RPMI8226 (cell line): ENCODE data around the gene PPP1CC.
"Not testable (repeated sequence)": the region's sequence is repeated elsewhere in the genome, so short reads cannot be mapped to it uniquely, and the experiment has no call there.

Source experiments
- DNase-seq: peaks from one replicate; pipeline ENCODE4 v3.0.0-alpha.2; 2015

Gene PPP1CC

DNA sequence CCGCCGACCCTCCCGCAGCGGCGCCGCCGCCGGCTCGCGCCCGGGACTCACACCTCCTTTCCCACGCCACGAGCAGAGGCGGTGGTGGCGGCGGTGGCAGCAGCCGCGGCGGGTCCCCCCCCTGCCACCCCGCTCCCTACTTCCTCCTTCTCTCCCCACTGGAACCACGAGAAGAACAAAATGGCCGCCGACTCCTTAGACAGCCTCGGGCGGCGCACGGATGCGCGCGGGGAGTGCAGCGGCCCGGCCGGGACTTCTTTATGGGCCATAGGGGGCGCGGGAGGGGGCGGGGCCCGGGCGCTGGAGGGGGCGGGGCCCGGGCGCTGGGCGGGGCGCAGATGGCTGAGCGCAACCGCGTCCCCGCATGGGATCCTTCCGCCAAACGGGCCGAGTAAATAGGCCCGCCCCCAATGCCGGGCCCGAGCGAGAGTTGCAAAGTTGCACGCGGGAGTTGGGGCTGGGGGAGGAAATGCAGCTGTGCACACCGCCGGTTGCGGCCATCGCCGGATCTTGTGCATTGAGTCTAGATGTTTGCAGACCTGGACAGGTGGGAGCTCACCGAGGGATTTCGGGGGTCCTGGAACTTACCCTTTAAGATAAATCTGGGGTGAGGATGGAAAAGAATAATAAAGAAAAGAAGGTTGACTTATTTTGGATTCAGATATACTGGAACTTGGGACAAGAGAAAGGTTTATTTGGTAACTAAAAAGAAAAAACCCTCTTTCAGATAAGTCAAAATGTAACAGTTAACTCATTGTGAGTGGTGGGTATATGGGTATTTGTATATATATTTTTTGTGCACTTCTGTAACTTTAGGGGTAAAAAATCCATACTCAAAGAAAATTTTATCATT, at the start of gene PPP1CC:
Gene PPP1CC, minus strand, starts transcription at position 174 of the 853 bp plus-strand sequence. CDS start 184 bp downstream, outside the sequence.
- DNase-seq: peak; percentile 97

DNA sequence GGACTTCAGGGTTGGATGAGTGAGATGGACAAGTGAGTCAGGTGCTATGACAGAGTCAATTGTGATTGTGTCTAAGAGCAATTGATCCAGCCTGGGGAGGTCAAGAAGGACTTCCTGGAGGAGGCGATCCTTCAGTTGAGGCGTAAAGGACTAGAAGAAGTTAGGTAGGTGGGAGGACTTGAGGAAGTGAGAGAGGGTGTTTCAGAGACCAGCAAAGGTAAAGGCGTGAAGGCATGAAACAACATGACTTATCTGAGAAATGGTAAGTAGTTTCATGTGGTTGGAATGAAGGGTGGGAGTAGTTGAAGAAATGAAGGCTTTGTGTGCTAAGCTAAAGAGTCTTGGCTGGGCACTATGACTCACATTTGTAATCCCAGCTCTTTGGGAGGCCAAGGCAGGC, 48.9 kb upstream of the PPP1CC start:
- DNase-seq: no peak

DNA sequence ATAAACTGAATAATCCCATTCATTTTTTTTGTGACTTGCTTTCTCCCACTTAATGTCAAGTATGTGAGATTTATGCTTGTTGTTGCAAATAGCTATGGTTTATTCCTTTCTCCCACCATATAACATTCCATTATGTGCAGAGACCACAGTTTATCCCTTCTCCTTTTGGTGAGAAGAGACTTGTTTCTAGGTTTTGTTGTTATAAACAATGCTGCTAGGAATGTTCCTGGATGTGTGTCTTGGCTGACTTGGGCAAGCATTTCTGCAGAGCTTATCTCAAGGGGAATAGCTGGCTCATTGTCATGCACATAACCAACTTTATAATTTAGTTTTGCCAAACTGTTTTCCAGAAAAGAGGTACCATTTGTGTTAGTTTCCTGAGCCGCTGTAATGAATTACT, 47.6 kb upstream of the PPP1CC start:
- DNase-seq: no peak

DNA sequence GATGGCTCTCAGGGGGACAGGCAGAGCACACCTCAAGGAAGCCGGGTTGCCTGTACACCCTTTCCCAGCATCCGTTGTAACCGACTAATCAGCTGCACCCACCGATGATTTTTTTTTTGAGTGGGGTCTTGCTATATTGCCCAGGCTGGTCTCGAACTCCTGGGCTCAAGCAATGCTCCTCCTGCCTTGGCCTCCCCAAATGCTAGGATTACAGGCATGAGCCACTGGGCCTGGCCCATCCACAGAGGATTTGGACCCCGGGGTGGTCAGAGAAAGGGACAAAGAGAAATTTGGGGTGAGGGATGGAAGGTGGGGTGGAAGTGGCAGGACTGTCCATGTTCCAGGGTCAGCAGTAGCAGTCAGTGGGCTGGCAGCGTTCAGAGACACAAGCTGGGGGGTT, 43.3 kb upstream of the PPP1CC start:
- DNase-seq: no peak

DNA sequence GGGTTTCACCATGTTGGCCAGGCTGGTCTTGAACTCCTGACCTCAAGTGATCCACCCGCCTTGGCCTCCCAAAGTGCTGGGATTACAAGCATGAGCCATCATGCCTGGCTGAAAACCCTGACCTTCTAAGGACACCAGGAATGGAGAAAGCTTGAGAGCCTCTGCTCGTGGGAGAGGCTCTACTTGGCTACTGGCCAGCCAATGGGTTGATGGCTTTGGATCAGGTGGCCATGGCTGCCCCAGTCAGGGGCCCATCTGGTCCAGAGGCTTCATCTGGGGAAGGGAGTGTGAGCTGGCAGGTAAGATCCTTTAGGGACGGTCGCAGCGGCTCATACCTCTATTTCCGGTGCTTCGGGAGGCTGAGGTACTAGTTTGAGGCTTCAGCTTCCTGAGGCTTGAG, 42.5 kb upstream of the PPP1CC start:
- no peak for DNase-seq

DNA sequence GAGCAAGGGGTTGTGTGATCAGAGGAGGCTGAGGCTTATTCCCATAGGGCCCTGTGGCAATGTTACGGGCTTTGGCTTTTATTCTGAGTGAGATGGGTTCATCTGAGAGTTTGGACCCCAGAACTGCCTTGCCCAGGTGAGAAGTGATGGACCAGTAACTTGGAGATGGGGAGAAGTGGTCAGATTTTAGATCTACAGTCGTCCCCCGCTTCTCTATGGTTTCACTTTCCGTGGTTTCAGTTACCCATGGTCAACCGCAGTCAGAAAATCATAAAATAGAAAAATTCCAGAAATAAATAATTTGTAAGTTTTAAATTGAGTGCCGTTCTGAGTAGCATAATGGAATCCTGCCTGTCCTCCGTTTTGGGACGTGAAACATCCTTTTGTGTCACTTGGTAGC, 40.2 kb upstream of the PPP1CC start:
- no peak for DNase-seq

DNA sequence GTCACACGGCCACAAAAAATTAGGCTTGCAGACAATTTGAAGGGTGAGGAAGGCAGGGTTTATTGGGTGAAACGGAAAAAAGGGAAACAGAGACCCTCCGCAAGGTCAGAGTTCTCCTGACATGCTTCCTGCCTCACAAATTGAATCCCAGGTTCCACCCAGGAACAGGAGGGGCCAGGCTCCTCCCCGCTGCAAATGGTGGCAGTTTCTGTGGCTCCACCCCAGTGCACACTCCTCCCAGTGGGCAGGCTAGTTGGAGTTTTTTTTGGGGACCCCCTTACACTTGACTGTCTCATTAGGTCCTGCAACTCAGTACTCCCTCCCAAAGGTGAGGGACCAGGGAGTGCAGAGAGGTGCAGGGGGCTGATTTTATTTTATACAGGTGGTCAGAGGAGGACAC, 39.4 kb upstream of the PPP1CC start:
- DNase-seq: no peak

DNA sequence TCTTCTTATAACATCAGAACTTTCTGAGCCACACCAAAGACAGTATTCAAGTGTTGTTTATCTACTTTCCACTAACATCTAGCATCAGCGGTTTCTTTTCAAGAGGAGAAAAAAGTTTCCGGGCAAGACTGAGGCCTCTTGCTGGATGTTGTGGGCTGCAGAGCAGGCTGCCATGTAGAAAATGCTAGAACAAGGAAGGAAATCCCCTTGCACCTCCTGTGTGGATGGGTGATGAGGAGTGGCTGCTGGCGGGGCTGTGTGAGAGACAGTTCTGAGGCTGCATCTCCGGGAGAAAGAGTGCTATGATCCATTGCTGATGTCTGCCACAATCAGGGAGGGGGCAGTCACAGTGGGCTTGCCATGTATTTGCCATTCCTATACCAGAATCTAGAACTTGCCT, 37.8 kb upstream of the PPP1CC start:
- no peak for DNase-seq

DNA sequence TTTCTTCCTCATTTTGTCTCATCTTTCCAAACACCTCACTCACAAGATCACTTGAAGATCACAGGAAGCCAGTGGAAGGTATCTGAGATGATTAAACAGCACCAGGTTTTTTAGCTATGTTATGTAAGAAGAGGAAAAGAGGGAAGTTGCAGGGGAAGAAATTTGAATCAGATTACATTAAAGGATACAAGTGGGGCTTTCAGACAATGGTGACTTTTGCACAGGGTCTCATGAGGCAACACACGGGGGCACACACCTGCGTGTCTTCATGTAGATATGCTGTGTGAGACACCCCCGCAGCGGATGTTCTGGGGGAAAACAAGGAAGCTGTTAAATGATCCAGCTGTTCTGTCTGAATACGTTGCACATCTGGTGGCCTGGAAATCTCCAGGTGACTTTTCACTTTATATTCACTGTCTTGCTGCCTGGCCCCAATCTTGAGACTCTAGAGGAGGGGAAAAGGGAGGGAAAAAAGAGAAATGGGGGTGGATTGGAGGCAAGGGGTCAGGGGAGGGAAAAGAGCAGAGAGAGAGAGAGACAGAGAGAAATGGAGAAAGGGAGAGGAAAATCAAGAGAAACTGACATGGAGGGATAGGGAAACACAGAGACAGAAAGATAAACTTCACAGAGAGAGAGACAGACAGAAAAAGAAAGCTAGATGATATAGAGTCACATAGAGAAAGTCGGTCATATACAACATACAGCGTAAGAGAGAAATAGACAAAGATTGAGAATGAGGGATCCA, 36.3 kb upstream of the PPP1CC start:
- no peak for DNase-seq

DNA sequence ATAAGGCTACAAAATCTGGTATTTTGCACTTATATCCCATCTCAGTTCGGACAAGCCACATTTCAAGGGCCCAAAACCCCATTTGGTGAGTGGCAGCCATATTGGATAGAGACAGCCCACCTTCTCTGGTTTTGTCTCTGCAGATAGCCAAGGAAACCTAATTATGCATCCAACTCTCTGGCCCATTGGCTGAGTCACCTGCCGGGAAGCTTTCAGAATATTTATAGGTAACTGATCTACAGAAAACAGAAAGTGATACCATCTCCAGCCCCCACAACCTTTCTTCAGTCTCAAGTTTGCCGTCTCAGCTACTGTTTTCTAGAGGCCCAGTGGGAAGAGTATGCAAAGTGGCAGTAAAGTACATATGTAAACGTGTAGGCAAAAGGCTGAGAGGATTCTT, 33.7 kb upstream of the PPP1CC start:
- DNase-seq: peak; percentile 78

DNA sequence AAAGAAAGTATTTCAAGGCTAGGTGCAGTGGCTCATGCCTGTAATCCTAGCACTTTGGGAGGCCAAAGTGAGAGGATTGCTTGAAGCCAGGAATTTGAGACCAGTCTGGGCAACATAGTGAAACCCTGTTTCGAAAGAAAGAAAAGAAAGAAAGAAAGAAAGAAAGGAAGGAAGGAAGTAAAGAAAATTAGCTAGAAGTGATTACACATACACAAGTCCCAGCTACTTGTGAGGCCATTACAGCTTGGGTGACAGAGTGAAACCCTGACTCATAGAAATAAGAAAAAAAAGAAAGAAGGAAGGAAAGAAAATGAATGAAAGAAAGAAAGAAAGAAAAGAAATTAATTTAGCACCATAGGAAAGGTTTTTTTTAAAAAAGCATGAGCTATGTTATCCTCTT, 33.3 kb upstream of the PPP1CC start:
- DNase-seq: no peak

DNA sequence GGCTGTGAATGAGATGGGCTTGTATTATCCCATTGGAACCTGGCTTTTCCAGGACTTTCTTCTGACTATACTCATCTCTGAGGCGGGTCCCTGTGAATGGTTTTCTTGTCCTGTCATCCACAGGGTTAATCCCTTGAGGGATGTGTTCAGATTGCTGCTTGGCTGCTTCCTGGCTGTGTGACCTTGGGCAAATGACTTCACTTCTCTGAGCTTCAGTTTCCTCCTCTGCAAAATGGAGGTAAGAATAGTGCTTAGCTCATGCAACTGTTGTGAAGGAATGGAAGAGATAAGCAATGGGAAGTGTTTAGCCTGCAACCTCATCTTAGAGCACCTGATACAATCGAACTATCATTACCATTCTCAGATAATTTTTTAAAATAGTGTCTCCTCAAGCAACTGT, 32.1 kb upstream of the PPP1CC start:
- DNase-seq: no peak

DNA sequence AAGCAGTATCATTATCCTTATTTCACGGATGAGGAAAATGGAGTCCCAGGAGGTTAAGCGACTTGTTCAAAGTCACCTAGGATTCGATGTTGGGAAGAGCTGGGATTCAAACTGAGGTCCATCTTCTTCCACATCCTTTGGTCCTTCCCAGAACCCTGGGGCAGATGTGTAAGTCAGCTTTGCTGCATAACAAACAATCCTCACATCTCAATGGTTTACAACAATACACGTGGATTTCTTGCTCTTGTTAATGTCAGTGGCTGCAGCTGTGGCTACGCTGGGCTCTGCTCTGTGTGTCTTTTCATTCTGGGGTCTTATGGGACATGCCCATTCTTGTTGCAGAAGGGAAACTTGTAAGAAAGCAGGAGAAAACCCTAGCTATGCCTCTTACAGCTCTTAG, 26.3 kb upstream of the PPP1CC start:
- DNase-seq: no peak

DNA sequence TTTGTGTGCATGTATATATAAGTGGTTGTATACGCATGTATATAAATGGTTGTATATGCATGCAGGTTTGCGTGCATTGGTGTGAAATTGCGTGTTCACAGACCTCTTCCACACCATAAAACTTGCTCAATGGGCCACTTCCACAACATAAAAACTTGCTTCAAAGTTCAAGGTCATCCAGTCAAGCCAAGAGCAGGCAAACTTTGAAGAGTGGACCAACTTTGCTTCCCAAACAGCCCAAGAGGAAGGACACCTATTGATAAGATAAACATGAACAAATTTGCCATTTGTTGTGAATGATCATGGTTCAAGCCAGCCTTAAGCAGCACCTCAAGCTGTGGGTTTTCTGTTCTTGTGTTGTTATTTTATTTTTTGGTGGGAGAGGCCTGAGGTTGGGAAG, 25.2 kb upstream of the PPP1CC start:
- DNase-seq: no peak

DNA sequence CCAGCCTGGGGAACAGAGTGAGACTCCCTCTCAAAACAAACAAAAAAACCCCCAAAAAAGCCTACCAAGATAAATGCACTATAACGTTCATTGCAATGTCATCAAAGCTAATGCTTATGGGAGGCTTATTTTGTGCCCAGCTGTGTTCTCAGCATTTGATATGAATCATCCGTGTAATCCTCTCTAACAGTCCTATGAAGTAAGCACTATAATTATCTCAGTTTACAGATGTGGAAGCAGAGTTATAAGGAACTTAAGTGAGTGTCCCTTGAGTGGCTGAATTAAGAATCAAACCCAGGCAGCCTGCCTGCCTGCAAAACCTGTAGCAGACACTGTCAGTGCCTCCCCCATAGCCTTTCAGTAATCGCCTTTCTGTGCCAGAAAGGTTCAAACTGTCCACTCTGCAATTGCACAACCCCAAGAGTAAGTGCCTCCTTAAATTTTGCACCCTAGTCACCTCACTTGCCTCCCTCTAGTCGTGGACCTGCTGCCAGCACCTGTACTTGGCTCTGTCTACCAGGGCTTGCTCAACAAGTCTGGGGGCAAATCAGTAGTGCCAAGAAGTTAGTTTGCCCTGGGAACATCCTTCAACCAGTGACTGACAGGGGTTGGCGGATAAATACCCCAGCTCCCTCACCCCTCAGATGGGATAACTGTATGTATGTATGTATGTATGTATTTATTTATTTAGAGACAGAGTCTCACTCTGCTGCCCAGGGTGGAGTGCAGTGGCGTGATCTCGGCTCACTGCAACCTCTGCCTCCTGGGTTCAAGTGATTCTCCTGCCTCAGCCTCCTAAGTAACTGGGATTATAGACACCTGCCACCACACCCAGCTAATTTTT, 23.8 kb upstream of the PPP1CC start:
- no peak for DNase-seq

DNA sequence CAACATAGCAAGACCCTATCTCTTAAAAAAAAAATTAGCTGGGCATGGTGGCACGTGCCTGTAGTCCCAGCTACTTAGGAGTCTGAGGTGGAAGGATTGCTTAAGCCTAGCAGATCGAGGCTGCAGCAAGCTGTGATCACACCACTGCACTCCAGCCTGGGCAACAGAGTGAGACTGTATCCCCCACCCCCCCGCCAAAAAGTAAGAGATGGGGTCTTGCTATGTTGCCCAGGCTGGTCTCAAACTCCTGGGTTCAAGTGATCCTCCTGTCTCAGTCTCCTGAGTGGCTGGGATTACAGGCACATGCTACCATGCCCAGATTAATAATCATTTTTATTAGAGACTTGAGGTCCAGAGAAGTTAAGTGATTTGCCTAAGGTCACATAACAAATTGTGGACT, 22.9 kb upstream of the PPP1CC start:
- not testable (repeated sequence) for DNase-seq

DNA sequence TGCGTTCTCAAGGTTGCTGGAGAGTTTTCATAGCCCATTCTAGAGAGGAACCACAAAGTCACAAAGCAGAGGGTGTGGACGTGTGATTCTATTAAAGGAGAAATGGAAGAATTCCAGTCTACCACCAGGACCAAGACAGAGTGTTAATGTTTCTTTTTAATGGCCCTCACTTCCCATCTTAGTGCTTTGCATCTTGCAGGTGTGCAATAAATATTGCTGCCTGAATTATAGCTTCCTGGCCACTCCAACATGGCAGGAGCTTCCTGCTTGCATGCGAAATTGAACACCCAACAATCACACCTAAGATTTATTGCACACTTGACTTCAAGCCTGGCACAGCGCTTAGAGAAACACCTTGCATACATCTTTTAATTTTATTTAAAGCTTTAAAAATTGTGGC, 22.4 kb upstream of the PPP1CC start:
- no peak for DNase-seq

DNA sequence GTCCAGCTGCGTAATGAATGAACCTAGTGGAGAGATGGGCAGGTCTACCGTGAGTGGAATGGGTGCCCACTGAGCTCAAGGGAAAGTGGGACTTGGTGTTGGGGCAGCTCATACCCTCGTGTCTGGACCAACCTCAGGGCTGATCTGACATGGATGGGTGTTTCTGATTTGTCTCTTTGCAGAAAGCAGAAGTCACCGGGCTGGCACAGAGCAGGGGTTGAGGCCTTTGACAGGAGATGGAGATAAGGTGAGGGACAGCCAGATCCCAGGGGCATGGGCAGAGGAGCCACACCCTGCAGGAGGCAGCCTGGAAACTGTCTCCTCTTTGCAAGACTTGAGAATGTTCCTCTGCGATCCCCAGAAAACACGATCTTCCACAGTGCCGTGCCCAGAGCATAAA, 20.9 kb upstream of the PPP1CC start:
- no peak for DNase-seq

DNA sequence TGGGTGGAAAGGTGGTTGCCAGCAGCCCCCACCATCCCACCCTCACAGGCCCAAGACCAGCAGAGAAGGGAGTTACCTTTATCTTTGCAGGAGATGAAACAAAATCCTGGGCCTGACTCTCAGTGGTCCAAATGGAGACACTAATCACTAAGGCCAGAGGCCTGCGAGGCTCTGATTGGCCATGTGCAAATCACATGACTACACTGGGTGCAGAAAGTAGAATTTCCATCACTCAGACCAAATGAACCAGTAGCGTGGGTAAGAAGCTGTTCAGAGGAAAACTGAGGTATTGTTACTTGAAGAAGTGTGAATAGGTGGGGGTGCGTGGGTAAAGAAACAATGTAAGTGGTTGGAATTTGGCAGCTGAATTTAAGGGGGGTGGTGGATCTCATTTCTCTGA, 20.2 kb upstream of the PPP1CC start:
- no peak for DNase-seq

DNA sequence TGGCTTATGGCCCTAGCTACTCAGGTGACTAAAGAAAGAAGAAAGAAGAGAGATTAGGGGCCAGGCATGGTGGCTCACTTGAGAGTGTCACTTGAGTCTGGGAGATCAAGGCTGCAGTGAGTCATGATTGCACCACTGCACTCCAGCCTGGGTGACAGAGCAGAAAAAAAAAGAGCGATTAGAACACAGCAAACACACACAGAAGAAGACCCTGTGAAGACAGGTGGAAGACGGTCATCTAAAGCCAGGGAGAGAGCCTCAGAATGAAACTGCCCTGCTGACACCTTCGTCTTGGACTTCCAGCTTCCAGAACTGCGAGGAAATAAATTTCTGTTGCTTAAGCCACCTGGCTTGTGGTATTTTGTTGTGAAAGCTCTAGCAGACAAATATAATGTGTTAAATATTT, 17.5 kb upstream of the PPP1CC start:
- no peak for DNase-seq

DNA sequence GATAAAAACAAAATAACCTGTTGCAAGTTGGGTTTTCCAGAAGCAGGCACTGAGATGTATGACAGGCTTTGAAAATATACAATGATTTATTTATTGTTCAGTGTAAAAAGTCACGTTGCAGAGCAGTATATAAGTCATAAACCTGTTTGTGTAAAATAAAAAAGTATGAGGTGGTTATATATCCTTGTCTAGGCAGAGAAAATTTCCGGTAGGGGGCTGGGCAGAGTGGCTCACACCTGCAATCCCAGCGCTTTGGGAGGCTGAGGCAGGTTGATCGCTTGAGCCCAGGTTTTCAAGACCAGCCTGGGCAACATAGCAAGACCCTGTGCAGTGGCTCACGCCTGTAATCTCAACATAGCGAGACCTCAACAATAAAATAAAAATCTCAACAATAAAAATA, 16.2 kb upstream of the PPP1CC start:
- no peak for DNase-seq

DNA sequence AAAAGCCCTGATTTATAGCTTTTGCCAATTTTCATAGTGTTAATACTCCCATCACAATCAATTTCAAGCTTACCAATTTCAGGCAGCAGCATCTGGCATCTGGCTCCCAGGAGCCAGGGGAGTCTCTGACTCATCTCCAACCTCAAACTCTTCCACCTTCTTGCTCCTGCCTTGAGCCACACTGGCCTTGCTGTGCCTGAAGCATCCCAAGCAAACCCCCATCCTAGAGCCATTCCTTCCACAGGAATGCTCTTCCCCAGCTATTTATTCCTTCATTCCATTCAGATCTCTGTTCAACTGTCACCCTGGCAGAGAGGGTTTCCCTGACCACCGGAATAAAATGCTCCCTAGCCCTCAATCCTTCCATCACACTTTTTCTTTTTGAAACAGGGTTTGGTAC, 13.9 kb upstream of the PPP1CC start:
- no peak for DNase-seq

DNA sequence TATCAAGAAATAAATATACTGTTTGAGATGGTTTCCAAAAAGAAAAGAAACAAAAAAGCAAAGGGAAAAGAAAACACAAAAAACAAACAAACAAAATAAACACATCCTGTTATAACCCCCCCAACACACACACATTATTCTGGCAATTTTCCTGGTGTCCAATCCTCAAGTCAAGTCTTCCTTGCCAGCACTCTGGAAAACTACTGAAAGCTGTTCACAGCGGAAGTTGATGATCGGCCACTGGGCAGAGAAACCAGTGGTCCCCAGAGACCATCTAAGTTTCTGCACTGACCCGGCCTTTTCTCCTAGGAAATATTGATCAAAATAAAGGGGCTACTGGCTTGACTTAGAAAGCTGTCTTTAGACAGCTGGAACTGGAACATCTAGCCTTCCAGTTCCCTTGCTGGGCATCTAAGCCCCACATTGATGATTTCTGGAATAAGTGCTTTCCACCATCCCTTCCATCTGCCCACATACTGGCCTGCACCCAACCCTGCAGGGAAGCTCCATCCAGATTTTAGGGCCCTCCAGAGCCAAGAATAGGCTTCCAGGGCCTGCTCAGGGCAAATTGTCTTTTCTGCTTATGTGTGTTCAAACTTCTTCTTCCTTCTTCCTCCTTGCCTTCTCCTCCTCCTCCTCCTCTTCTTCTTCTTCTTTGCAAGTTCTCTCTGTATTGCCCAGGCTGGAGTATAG, 11.6 kb upstream of the PPP1CC start:
- no peak for DNase-seq
